GM12891 (cell line): ENCODE data around the gene BAD.

ENCODE experiments used
- PAX5 ChIP-seq: IDR thresholded peaks from 2 replicates; pipeline ENCODE4 v1.6.1; 2011; ENCODE audit warnings: low read length, moderate library complexity, mild to moderate bottlenecking; ENCODE audit not compliant: insufficient read depth, severe bottlenecking
- POLR2A ChIP-seq: IDR thresholded peaks from 2 replicates; pipeline ENCODE4 v1.6.1; 2011; ENCODE audit warnings: low read depth, low read length, control low read depth
- POLR2AphosphoS5 ChIP-seq: IDR thresholded peaks from 2 replicates; pipeline ENCODE4 v1.6.1; 2011; ENCODE audit warnings: low read depth, low read length, control low read depth
- SPI1 ChIP-seq: IDR thresholded peaks from 2 replicates; pipeline ENCODE4 v1.6.1; 2011; ENCODE audit warnings: low read depth, low read length, control low read depth
- TAF1 ChIP-seq: IDR thresholded peaks from 2 replicates; pipeline ENCODE4 v1.6.1; 2011; ENCODE audit warnings: low read depth, low read length, control low read depth

DNA sequence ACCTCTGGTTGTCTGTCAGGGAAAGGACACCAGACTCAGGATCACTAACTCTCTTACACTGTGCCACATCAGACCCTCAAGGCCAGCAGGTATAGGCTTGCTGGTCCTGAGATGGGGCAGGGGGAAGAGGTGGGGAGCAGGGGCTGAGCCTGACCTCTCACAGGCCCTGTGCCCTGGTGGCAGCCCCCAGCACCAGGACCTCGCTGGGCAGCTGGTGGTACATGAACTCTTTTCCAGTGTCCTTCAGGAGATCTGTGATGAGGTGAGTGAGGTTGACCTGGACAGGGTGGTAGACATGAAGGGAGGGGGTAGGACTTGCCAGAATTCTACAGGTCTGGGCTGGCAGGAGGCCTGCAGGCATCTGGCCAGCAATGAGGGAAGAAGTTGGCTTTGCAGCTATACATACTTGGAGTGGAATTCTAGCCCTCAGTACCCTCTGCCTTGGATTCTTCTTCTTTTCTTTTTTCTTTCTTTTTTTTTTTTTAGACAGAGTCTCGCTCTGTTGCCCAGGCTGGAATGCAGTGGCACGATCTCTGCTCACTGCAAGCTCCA is 57.0 kb downstream of the BAD start:
- TF ChIP-seq POLR2A (no peak), POLR2AphosphoS5 (no peak), TAF1 (no peak), SPI1 (no peak), PAX5 (no peak)
